HepG2 (cell line): ENCODE results near the gene WDR73. TPM values are rescaled to one million over a fixed set of nuclear protein-coding genes. Genes with fewer than 3 reads are reported as not detected.

Experiments used
- ATAC-seq: fragments of 200-7000 bp; cut with Tn5 transposase; 3 replicates; pipeline ENCODE4 v1.9.1; 2020; ENCODE audit warnings: mild to moderate bottlenecking, moderate library complexity
- BruUV-seq: library from RNA; stranded (reverse); fragments of 400-500 nt; replicated peaks from 2 replicates; lab custom pipeline; 2021; lab: Mats Ljungman, UMichigan
- CTCF ChIA-PET: fragments of 300-600 bp; formaldehyde crosslinking; extraction: SDS; loops from one replicate; lab custom pipeline; 2021; ENCODE audit warnings: low total read pairs, inconsistent platforms, low intra/inter-chr PET ratio; lab: Yijun Ruan, JAX
- POLR2A ChIA-PET: fragments of 350-600 bp; sonication (Branson Sonifier 250); formaldehyde crosslinking; loops from one replicate; lab custom pipeline; 2020; ENCODE audit warnings: antibody characterized with exemption, inconsistent platforms; lab: Yijun Ruan, JAX
- DNase-seq: peaks from one replicate; pipeline ENCODE4 v3.0.0-alpha.2; 2015; ENCODE audit warnings: low spot score
- FAIRE-seq: peaks from 3 replicates; lab custom pipeline; 2011; peaks lifted over from hg19 to GRCh38; lab: Jason Lieb, UNC
- H2AFZ ChIP-seq: one replicate; pipeline ENCODE4 v1.6.1; 2011; ENCODE audit warnings: low read length, inconsistent platforms
- H3K27ac ChIP-seq: fragments of 300-600 bp; 3 replicates; pipeline ENCODE4 v1.8.0; 2011; ENCODE audit warnings: mixed run types, mild to moderate bottlenecking, mixed read lengths, low read length, inconsistent platforms; ENCODE audit not compliant: insufficient read depth; ENCODE audit errors: extremely low read length
- H3K27me3 ChIP-seq, 2 experiments: fragments of 200-600 bp in 1 of 2; 2 replicates in 1 of 2; 3 replicates in 1 of 2; pipeline versions ENCODE4 v1.6.0 to v1.8.0; 2011; ENCODE audit warnings: low read length in 2 of 2, mild to moderate bottlenecking in 2 of 2, moderate library complexity in 2 of 2, inconsistent platforms in 1 of 2; ENCODE audit not compliant: insufficient read depth in 2 of 2, control insufficient read depth in 1 of 2
- H3K36me3 ChIP-seq, 2 experiments: fragments of 200-600 bp in 1 of 2; replicated peaks in 1 of 2; 2 replicates in 1 of 2; 3 replicates in 1 of 2; pipeline versions ENCODE4 v1.5.1 to v1.8.0; 2011; ENCODE audit warnings: low read length in 2 of 2, inconsistent platforms in 1 of 2; ENCODE audit not compliant: insufficient read depth in 2 of 2, control insufficient read depth in 1 of 2
- H3K4me1 ChIP-seq: 2 replicates; pipeline ENCODE4 v1.5.1; 2012; ENCODE audit warnings: low read length, inconsistent platforms; ENCODE audit not compliant: insufficient read depth
- H3K4me2 ChIP-seq: 2 replicates; pipeline ENCODE4 v1.6.0; 2011; ENCODE audit warnings: low read depth, low read length, inconsistent platforms
- H3K4me3 ChIP-seq, 3 experiments: fragments of 200-600 bp in 1 of 3; sonication (generic), shearing (Covaris generic) in 1 of 3; replicated peaks in 1 of 3; 2 replicates each; pipeline ENCODE4 v1.5.1; 2011 to 2016; ENCODE audit warnings: low read length in 3 of 3, inconsistent platforms in 2 of 3, low read depth in 2 of 3, mild to moderate bottlenecking in 2 of 3, control low read depth in 1 of 3, mixed read lengths in 1 of 3; ENCODE audit not compliant: insufficient read depth in 1 of 3
- H3K79me2 ChIP-seq: one replicate; pipeline ENCODE4 v1.6.1; 2011; ENCODE audit warnings: low read length, inconsistent platforms; ENCODE audit not compliant: insufficient read depth
- H3K9ac ChIP-seq: 2 replicates; pipeline ENCODE4 v1.6.0; 2011; ENCODE audit warnings: mild to moderate bottlenecking, low read depth, low read length, inconsistent platforms; ENCODE audit not compliant: insufficient read depth
- H3K9me3 ChIP-seq: 2 replicates; pipeline ENCODE4 v1.5.1; 2012; ENCODE audit warnings: mild to moderate bottlenecking, low read length
- H4K20me1 ChIP-seq: 2 replicates; pipeline ENCODE4 v1.6.0; 2011; ENCODE audit warnings: inconsistent platforms, mild to moderate bottlenecking, low read length, moderate library complexity; ENCODE audit not compliant: insufficient read depth
- EHMT2 ChIP-seq: fragments of 200-600 bp; sonication (generic); IDR thresholded peaks from 2 replicates; pipeline ENCODE4 v1.7.0; 2017; ENCODE audit warnings: antibody characterized with exemption, low read depth, low read length, borderline replicate concordance
- HNRNPL ChIP-seq: fragments of 200-400 bp; formaldehyde crosslinking; IDR thresholded peaks from 2 replicates; pipeline ENCODE4 v1.6.1; 2017; ENCODE audit warnings: mild to moderate bottlenecking, low read depth, low read length
- PAWR ChIP-seq: sonication (generic); formaldehyde crosslinking; IDR thresholded peaks from 2 replicates; pipeline ENCODE4 v1.4.0; 2020; ENCODE audit warnings: missing genetic modification reagents, mild to moderate bottlenecking, borderline replicate concordance
- PHF8 ChIP-seq: sonication (generic); formaldehyde crosslinking; IDR thresholded peaks from 2 replicates; pipeline ENCODE4 v1.5.0; 2020; ENCODE audit warnings: missing genetic modification reagents
- RCOR2 ChIP-seq: IDR thresholded peaks from 2 replicates; pipeline ENCODE4 v1.6.1; 2016; ENCODE audit warnings: missing biosample characterization, missing genetic modification reagents
- RERE ChIP-seq: IDR thresholded peaks from 2 replicates; pipeline ENCODE4 v1.6.1; 2016; ENCODE audit warnings: low read depth, missing genetic modification reagents, missing compliant biosample characterization
- U2AF1 ChIP-seq: fragments of 200-400 bp; formaldehyde crosslinking; optimal IDR thresholded peaks from 2 replicates; pipeline ENCODE3; 2017; ENCODE audit warnings: mild to moderate bottlenecking, low read depth, low read length
- ZNF451 ChIP-seq: sonication (generic); formaldehyde crosslinking; IDR thresholded peaks from 2 replicates; pipeline ENCODE4 v1.5.0; 2020; ENCODE audit warnings: mild to moderate bottlenecking, missing genetic modification reagents
- WGBS: methylation state at CpG from one replicate; pipeline ENCODE4 v1.1.6; 2017; ENCODE audit warnings: low lambda C conversion rate; 5-methylcytosine and 5-hydroxymethylcytosine counted together
- in situ Hi-C: cut with HindIII; loops from 2 replicates; pipeline ENCODE4 v1.10.0; 2017; ENCODE audit warnings: low pct_unique_long_range_greater_than_20kb; ENCODE audit not compliant: extremely low pct_ligation_motif_present
- intact Hi-C: fragments of 100-400 bp; cut with micrococcal nuclease; formaldehyde crosslinking; loops from one replicate; pipeline ENCODE4 v1.10.0; 2022; ENCODE audit not compliant: unreplicated experiment
- polyA plus RNA-seq, 8 experiments: library from polyadenylated mRNA; depleted of rRNA in 3 of 8; stranded (reverse) in 7 of 8; unstranded in 1 of 8; fragments of >200 nt; fragmentation: Illumina TruSeq in 4 of 8; extraction: Trizol in 4 of 8; gene quantifications; 2 replicates each; pipeline versions ENCODE4 v1.2.1 to v1.2.3, GENCODE V29; 2011 to 2016; ENCODE audit warnings: low read depth in 4 of 8, missing spikeins in 1 of 8, mixed read lengths in 1 of 8; ENCODE audit not compliant: insufficient read depth in 1 of 8
- total RNA-seq, 5 experiments: library from RNA; depleted of rRNA; stranded (reverse); fragments of >200 nt; fragmentation: Illumina TruSeq; extraction: Trizol; gene quantifications; 2 replicates each; pipeline ENCODE4 v1.2.3, GENCODE V29; 2016; ENCODE audit warnings: low read depth in 1 of 5
- TF ChIP-seq, protein P1 (sequence below): sonication (generic); formaldehyde crosslinking; IDR thresholded peaks from 2 replicates; pipeline ENCODE4 v1.4.0; 2020; ENCODE audit warnings: missing genetic modification reagents

The WDR73 gene
- total and polyA plus RNA-seq, 2 of the 13 experiments (the other 11 are each of a cell fraction or from before 2014, with no cell fraction given): 20.0 to 35.5 TPM

GRCh38 chr15:84629033-84629432 lies 25.1 kb downstream of the WDR73 start:
- H3K27ac ChIP-seq: no peak overlapping the region
- ATAC-seq: no peak
- TF ChIP-seq U2AF1 (no peak), HNRNPL (no peak), PHF8 (CRISPR knock-in tag) (no peak), ZNF451 (CRISPR knock-in tag) (no peak), RCOR2 (CRISPR knock-in tag) (no peak), PAWR (CRISPR knock-in tag) (no peak), EHMT2 (no peak), RERE (no peak)
- TF ChIP-seq, protein P1, sequence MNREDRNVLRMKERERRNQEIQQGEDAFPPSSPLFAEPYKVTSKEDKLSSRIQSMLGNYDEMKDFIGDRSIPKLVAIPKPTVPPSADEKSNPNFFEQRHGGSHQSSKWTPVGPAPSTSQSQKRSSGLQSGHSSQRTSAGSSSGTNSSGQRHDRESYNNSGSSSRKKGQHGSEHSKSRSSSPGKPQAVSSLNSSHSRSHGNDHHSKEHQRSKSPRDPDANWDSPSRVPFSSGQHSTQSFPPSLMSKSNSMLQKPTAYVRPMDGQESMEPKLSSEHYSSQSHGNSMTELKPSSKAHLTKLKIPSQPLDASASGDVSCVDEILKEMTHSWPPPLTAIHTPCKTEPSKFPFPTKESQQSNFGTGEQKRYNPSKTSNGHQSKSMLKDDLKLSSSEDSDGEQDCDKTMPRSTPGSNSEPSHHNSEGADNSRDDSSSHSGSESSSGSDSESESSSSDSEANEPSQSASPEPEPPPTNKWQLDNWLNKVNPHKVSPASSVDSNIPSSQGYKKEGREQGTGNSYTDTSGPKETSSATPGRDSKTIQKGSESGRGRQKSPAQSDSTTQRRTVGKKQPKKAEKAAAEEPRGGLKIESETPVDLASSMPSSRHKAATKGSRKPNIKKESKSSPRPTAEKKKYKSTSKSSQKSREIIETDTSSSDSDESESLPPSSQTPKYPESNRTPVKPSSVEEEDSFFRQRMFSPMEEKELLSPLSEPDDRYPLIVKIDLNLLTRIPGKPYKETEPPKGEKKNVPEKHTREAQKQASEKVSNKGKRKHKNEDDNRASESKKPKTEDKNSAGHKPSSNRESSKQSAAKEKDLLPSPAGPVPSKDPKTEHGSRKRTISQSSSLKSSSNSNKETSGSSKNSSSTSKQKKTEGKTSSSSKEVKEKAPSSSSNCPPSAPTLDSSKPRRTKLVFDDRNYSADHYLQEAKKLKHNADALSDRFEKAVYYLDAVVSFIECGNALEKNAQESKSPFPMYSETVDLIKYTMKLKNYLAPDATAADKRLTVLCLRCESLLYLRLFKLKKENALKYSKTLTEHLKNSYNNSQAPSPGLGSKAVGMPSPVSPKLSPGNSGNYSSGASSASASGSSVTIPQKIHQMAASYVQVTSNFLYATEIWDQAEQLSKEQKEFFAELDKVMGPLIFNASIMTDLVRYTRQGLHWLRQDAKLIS (CRISPR knock-in tag): no peak
- no peaks in the 10 kb centered on the region for H3K27me3 ChIP-seq
- no peaks in the 10 kb centered on the region for H3K36me3 ChIP-seq
- no peak overlapping the region for H3K4me2 ChIP-seq
- POLR2A ChIA-PET: interaction anchor here (5.9 to 6.4 kb wide), 2 partner anchors 22 to 24 kb away, joined by 47 to 94 read pairs; partner anchors contain the start of gene WDR73
- WGBS: 93% methylated on average over 9 of the region's 9 CpGs
- no peak overlapping the region for H3K9ac ChIP-seq
- no peak overlapping the region for H2AFZ ChIP-seq
- no peak overlapping the region for H3K4me3 ChIP-seq
- H4K20me1 ChIP-seq: peaks cover 14% of the 10 kb centered on the region
- CTCF ChIA-PET: no interaction called here
- in situ Hi-C loops (no loop called here), intact Hi-C loops (no loop called here)
- DNase-seq: no peak
- FAIRE-seq: no peak
- no TSS peak for BruUV-seq
- H3K4me1 ChIP-seq: peaks cover 42% of the 10 kb centered on the region
- no peaks in the 10 kb centered on the region for H3K9me3 ChIP-seq
- H3K79me2 ChIP-seq: peaks cover 8% of the 10 kb centered on the region
